ENCODE results near the gene CAMK2B. TPM values are rescaled to one million over a fixed set of nuclear protein-coding genes. Genes with fewer than 3 reads are reported as not detected.

Gene CAMK2B
- total RNA-seq, 1 experiment from 2014 or later = not detected

DNA sequence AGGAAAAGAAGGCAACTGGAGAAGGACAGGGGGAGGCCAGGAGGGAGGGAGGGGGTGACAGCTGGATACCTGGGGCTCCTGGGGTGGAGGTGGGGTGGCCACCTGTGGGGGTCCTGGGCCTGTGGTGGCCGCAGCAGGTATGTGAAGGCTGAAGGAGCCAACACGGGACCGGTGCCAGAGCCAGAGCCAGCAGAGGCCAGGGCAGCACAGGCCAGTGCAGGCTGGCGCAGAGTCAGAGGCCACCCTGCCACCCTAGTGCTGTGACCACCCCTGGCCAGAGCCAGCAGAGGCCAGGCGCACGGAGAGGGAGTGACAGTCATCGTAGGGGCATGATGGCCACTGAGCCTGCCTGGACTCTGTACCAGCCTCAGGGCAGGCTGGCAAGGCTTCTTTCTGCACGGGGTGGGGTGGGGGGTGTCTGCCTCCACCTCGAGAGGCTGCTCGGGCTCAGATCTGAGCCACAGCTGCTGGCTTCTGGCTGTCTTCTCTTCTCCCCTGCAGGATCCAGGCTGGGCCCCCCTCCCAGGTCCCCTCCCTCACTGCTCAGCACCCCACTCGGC lies 95.8 kb downstream of the CAMK2B start:
- DNase-seq = no peak
- intact Hi-C loops (cut with micrococcal nuclease; ENCODE audit: unreplicated experiment) = no loop called here
- Mint-ChIP-seq H3K4me1 (ENCODE audit: low read depth, unreplicated experiment) (no peaks in the 10 kb centered on the region), H3K36me3 (ENCODE audit: insufficient read depth, unreplicated experiment) (no peaks in the 10 kb centered on the region), H3K27me3 (ENCODE audit: insufficient read depth, unreplicated experiment) (peaks cover 15% of the 10 kb centered on the region), H3K27ac (ENCODE audit: unreplicated experiment) (no peak overlapping the region), H3K4me3 (ENCODE audit: unreplicated experiment) (no peak overlapping the region), H3K9me3 (ENCODE audit: unreplicated experiment) (no peaks in the 10 kb centered on the region)
- ChIA-PET POLR2A (no interaction called here), CTCF (no interaction called here)
- Histone ChIP-seq H3K9me3 (no peaks in the 10 kb centered on the region), H3K4me3 (ENCODE audit: low read depth, low read length) (no peak overlapping the region), H3K36me3 (ENCODE audit: control insufficient read depth, insufficient read depth, low read length) (no peaks in the 10 kb centered on the region), H3K27me3 (replicated peaks; ENCODE audit: control insufficient read depth, insufficient read depth, low read length) (no peaks in the 10 kb centered on the region), H3K4me1 (no peaks in the 10 kb centered on the region)
- TF ChIP-seq, protein P1, sequence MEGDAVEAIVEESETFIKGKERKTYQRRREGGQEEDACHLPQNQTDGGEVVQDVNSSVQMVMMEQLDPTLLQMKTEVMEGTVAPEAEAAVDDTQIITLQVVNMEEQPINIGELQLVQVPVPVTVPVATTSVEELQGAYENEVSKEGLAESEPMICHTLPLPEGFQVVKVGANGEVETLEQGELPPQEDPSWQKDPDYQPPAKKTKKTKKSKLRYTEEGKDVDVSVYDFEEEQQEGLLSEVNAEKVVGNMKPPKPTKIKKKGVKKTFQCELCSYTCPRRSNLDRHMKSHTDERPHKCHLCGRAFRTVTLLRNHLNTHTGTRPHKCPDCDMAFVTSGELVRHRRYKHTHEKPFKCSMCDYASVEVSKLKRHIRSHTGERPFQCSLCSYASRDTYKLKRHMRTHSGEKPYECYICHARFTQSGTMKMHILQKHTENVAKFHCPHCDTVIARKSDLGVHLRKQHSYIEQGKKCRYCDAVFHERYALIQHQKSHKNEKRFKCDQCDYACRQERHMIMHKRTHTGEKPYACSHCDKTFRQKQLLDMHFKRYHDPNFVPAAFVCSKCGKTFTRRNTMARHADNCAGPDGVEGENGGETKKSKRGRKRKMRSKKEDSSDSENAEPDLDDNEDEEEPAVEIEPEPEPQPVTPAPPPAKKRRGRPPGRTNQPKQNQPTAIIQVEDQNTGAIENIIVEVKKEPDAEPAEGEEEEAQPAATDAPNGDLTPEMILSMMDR (IDR thresholded peaks at IDR 0.05; ENCODE audit: insufficient read depth in 1 of 2, low read depth in 1 of 2, low read length in 1 of 2, severe bottlenecking in 1 of 2, unreplicated experiment in 1 of 2) = no peak
- BruUV-seq (replicated peaks) = no TSS peak

GRCh38 chr7:44228571-44229350 lies 96.6 kb downstream of the CAMK2B start:
- H3K36me3 ChIP-seq (ENCODE audit: control insufficient read depth, insufficient read depth, low read length) = no peaks in the 10 kb centered on the region
- no peaks in the 10 kb centered on the region for H3K4me1 Mint-ChIP-seq (ENCODE audit: low read depth, unreplicated experiment)
- peaks cover 19% of the 10 kb centered on the region for H3K27me3 Mint-ChIP-seq (ENCODE audit: insufficient read depth, unreplicated experiment)
- TF ChIP-seq, protein P1 (IDR thresholded peaks at IDR 0.05; ENCODE audit: insufficient read depth in 1 of 2, low read depth in 1 of 2, low read length in 1 of 2, severe bottlenecking in 1 of 2, unreplicated experiment in 1 of 2) = no peak
- H3K4me3 ChIP-seq (ENCODE audit: low read depth, low read length) = no peak overlapping the region
- DNase-seq = no peak
- H3K27ac Mint-ChIP-seq (ENCODE audit: unreplicated experiment) = no peak overlapping the region
- BruUV-seq (replicated peaks) = no TSS peak
- intact Hi-C loops (cut with micrococcal nuclease; ENCODE audit: unreplicated experiment) = no loop called here
- no peaks in the 10 kb centered on the region for H3K36me3 Mint-ChIP-seq (ENCODE audit: insufficient read depth, unreplicated experiment)
- no peaks in the 10 kb centered on the region for H3K9me3 Mint-ChIP-seq (ENCODE audit: unreplicated experiment)
- ChIA-PET CTCF (no interaction called here), POLR2A (no interaction called here)
- no peaks in the 10 kb centered on the region for H3K27me3 ChIP-seq (replicated peaks; ENCODE audit: control insufficient read depth, insufficient read depth, low read length)
- no peaks in the 10 kb centered on the region for H3K4me1 ChIP-seq
- H3K9me3 ChIP-seq = no peaks in the 10 kb centered on the region
- H3K4me3 Mint-ChIP-seq (ENCODE audit: unreplicated experiment) = no peak overlapping the region

DNA sequence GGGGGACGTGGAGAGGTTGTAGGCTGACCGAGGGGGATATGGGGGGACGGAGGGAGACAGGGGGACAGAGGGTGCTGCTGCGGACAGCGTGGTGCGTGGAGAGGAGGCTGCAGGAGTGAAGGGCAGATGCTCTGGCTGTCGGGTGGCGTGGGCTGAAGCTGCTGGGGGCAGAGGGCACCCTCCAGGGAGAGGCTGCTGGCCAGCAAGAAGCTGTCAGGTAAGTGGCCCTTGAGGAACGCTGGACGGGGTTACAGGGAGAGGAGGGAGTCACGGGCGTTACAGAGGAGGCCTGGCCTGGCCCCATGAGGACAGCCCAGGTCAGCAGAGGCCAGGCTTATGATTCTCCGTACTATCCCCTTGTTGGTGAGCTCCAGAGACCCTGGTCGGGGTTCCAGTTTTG lies 97.5 kb downstream of the CAMK2B start:
- intact Hi-C loops (cut with micrococcal nuclease; ENCODE audit: unreplicated experiment) = no loop called here
- no peak for DNase-seq
- H3K4me3 ChIP-seq (ENCODE audit: low read depth, low read length) = no peak overlapping the region
- no peaks in the 10 kb centered on the region for H3K4me1 Mint-ChIP-seq (ENCODE audit: low read depth, unreplicated experiment)
- H3K9me3 ChIP-seq = no peaks in the 10 kb centered on the region
- H3K27me3 ChIP-seq (replicated peaks; ENCODE audit: control insufficient read depth, insufficient read depth, low read length) = no peaks in the 10 kb centered on the region
- no peak overlapping the region for H3K4me3 Mint-ChIP-seq (ENCODE audit: unreplicated experiment)
- no peaks in the 10 kb centered on the region for H3K36me3 ChIP-seq (ENCODE audit: control insufficient read depth, insufficient read depth, low read length)
- no peaks in the 10 kb centered on the region for H3K9me3 Mint-ChIP-seq (ENCODE audit: unreplicated experiment)
- BruUV-seq (replicated peaks) = no TSS peak
- no peaks in the 10 kb centered on the region for H3K36me3 Mint-ChIP-seq (ENCODE audit: insufficient read depth, unreplicated experiment)
- no peak overlapping the region for H3K27ac Mint-ChIP-seq (ENCODE audit: unreplicated experiment)
- H3K27me3 Mint-ChIP-seq (ENCODE audit: insufficient read depth, unreplicated experiment) = peaks cover 20% of the 10 kb centered on the region
- TF ChIP-seq, protein P1 (IDR thresholded peaks at IDR 0.05; ENCODE audit: insufficient read depth in 1 of 2, low read depth in 1 of 2, low read length in 1 of 2, severe bottlenecking in 1 of 2, unreplicated experiment in 1 of 2) = no peak
- CTCF ChIA-PET = no interaction called here
- H3K4me1 ChIP-seq = no peaks in the 10 kb centered on the region
- POLR2A ChIA-PET = no interaction called here

Measured in Caco-2 (cell line).